Dedifferentiated amniotic fluid mesenchymal stem cell (primary cell): ENCODE data around the gene TRDN.

Experiments used
- DNase-seq: peaks from one replicate; pipeline ENCODE4 v3.0.0-alpha.2; 2016; ENCODE audit errors: extremely low spot score

The TRDN gene

GRCh38 chr6:123169774-123170095, 467.0 kb downstream of the TRDN start:
- no peak for DNase-seq

GRCh38 chr6:123168892-123169773, 467.6 kb downstream of the TRDN start:
- no peak for DNase-seq

- no peak for DNase-seq
These were observed 468.3 kb downstream of the TRDN start for GRCh38 chr6:123168466-123168865.
